IPS DF 6.9 (cell line): ENCODE measurements around the gene ZBTB37.
A peak's percentile ranks its signal among the peaks of the same experiment; 100 is the strongest.
"Not testable (repeated sequence)": the region's sequence is repeated elsewhere in the genome, so short reads cannot be mapped to it uniquely, and the experiment has no call there.

Experiments used
- DNase-seq: peaks from one replicate; pipeline ENCODE4 v3.0.0-alpha.2; 2013; ENCODE audit warnings: low read depth, low spot score
- H3K27ac ChIP-seq: one replicate; pipeline ENCODE4 v1.5.1; 2013; ENCODE audit warnings: low read length, control low read depth
- H3K27me3 ChIP-seq: 2 replicates; pipeline ENCODE4 v1.6.1; 2013; ENCODE audit warnings: mild to moderate bottlenecking, low read length; ENCODE audit not compliant: control insufficient read depth, insufficient read depth
- H3K36me3 ChIP-seq: 2 replicates; pipeline ENCODE4 v1.6.1; 2013; ENCODE audit warnings: low read length; ENCODE audit not compliant: control insufficient read depth, insufficient read depth
- H3K4me1 ChIP-seq: 2 replicates; pipeline ENCODE4 v1.6.1; 2013; ENCODE audit warnings: low read length; ENCODE audit not compliant: control insufficient read depth, insufficient read depth
- H3K4me3 ChIP-seq: 2 replicates; pipeline ENCODE4 v1.5.1; 2013; ENCODE audit warnings: mild to moderate bottlenecking, low read length
- H3K9me3 ChIP-seq: 2 replicates; pipeline ENCODE4 v1.6.1; 2013; ENCODE audit warnings: low read length, inconsistent platforms; ENCODE audit not compliant: control insufficient read depth, insufficient read depth
- WGBS: extraction: QIAGEN DNeasy Blood & Tissue Kit; methylation state at CpG from one replicate; pipeline ENCODE4 v1.1.7; 2013; ENCODE audit warnings: mixed read lengths, missing lambda C conversion rate; ENCODE audit not compliant: insufficient read length, insufficient coverage; 5-methylcytosine and 5-hydroxymethylcytosine counted together

ZBTB37 gene

GRCh38 chr1:173903827-173904531, 35.8 kb downstream of the ZBTB37 start:
- Histone ChIP-seq H3K4me3 (no peak overlapping the region), H3K4me1 (peaks cover 4% of the 10 kb centered on the region), H3K27me3 (no peaks in the 10 kb centered on the region), H3K27ac (no peak overlapping the region), H3K9me3 (no peaks in the 10 kb centered on the region), H3K36me3 (no peaks in the 10 kb centered on the region)
- DNase-seq, result no peak
- no CpG with 5 or more reads among the region's 6 CpGs for WGBS

- no peak overlapping the region for H3K4me3 ChIP-seq
- no CpG with 5 or more reads among the region's 3 CpGs for WGBS
- H3K36me3 ChIP-seq, result no peaks in the 10 kb centered on the region
- no peak for DNase-seq
- H3K27ac ChIP-seq, result no peak overlapping the region
- no peaks in the 10 kb centered on the region for H3K27me3 ChIP-seq
- no peaks in the 10 kb centered on the region for H3K4me1 ChIP-seq
- no peaks in the 10 kb centered on the region for H3K9me3 ChIP-seq
Measured at GRCh38 chr1:173913111-173913510, 44.9 kb downstream of the ZBTB37 start.

- H3K27ac ChIP-seq, result no peak overlapping the region
- peak; percentile 27 for DNase-seq
- no CpG with 5 or more reads among the region's 13 CpGs for WGBS
Measured at GRCh38 chr1:173914366-173914871, 46.2 kb downstream of the ZBTB37 start.

GRCh38 chr1:173915596-173915995, 47.4 kb downstream of the ZBTB37 start:
- no peaks in the 10 kb centered on the region for H3K4me1 ChIP-seq
- H3K27ac ChIP-seq, result no peak overlapping the region
- WGBS, result no CpG with 5 or more reads among the region's 2 CpGs
- no peak for DNase-seq
- H3K9me3 ChIP-seq, result no peaks in the 10 kb centered on the region
- H3K36me3 ChIP-seq, result no peaks in the 10 kb centered on the region
- no peaks in the 10 kb centered on the region for H3K27me3 ChIP-seq
- H3K4me3 ChIP-seq, result no peak overlapping the region

More at GRCh38 chr1:173914366-173914871, 46.2 kb downstream of the ZBTB37 start:
- Histone ChIP-seq H3K4me1 (no peaks in the 10 kb centered on the region), H3K27me3 (no peaks in the 10 kb centered on the region), H3K4me3 (no peak overlapping the region), H3K9me3 (no peaks in the 10 kb centered on the region), H3K36me3 (no peaks in the 10 kb centered on the region)

GRCh38 chr1:173916667-173917066, 48.5 kb downstream of the ZBTB37 start:
- Histone ChIP-seq H3K27me3 (no peaks in the 10 kb centered on the region), H3K36me3 (no peaks in the 10 kb centered on the region), H3K4me1 (no peaks in the 10 kb centered on the region), H3K27ac (no peak overlapping the region), H3K4me3 (no peak overlapping the region), H3K9me3 (no peaks in the 10 kb centered on the region)
- no peak for DNase-seq
- WGBS, result no CpG with 5 or more reads among the region's 4 CpGs

- no CpG with 5 or more reads among the region's 3 CpGs for WGBS
- DNase-seq, result no peak
- no peaks in the 10 kb centered on the region for H3K4me1 ChIP-seq
- H3K27ac ChIP-seq, result no peak within 1 kb of the TSS
- H3K9me3 ChIP-seq, result no peaks in the 10 kb centered on the region
- H3K36me3 ChIP-seq, result no peaks in the 10 kb centered on the region
- H3K4me3 ChIP-seq, result no peak within 1 kb of the TSS
- H3K27me3 ChIP-seq, result no peaks in the 10 kb centered on the region
Measured at GRCh38 chr1:173917149-173917548, 49.0 kb downstream of the ZBTB37 start, which contains the start of gene SERPINC1. Gene SERPINC1, minus strand, starts transcription at chr1:173917327. Its CDS starts 68 bp downstream, at chr1:173917259.

- no peak for DNase-seq
- Histone ChIP-seq H3K27ac (no peak overlapping the region), H3K9me3 (no peaks in the 10 kb centered on the region), H3K4me3 (no peak overlapping the region), H3K27me3 (no peaks in the 10 kb centered on the region), H3K36me3 (no peaks in the 10 kb centered on the region), H3K4me1 (no peaks in the 10 kb centered on the region)
- 100% methylated on average over 1 of the region's 12 CpGs for WGBS
Measured at GRCh38 chr1:173917635-173918493, 49.7 kb downstream of the ZBTB37 start.

- DNase-seq, result no peak
- H3K27me3 ChIP-seq, result no peaks in the 10 kb centered on the region
- no peak overlapping the region for H3K4me3 ChIP-seq
- H3K4me1 ChIP-seq, result no peaks in the 10 kb centered on the region
- no CpG with 5 or more reads among the region's 5 CpGs for WGBS
- no peak overlapping the region for H3K27ac ChIP-seq
- H3K9me3 ChIP-seq, result no peaks in the 10 kb centered on the region
- no peaks in the 10 kb centered on the region for H3K36me3 ChIP-seq
Measured at GRCh38 chr1:173920861-173921260, 52.7 kb downstream of the ZBTB37 start.

- Histone ChIP-seq H3K27me3 (no peaks in the 10 kb centered on the region), H3K9me3 (no peaks in the 10 kb centered on the region), H3K27ac (no peak overlapping the region), H3K36me3 (no peaks in the 10 kb centered on the region), H3K4me1 (no peaks in the 10 kb centered on the region), H3K4me3 (no peak overlapping the region)
- no peak for DNase-seq
- WGBS, result no CpG with 5 or more reads among the region's 8 CpGs
Measured at GRCh38 chr1:173925306-173926242, 57.4 kb downstream of the ZBTB37 start.

GRCh38 chr1:173930541-173930940, 62.4 kb downstream of the ZBTB37 start:
- WGBS, result no CpG with 5 or more reads among the region's 5 CpGs
- H3K36me3 ChIP-seq, DNase-seq: not testable (repeated sequence)

More at GRCh38 chr1:173930541-173930940, 62.4 kb downstream of the ZBTB37 start:
- not testable (repeated sequence) for H3K27me3 ChIP-seq, H3K4me1 ChIP-seq, H3K4me3 ChIP-seq, H3K9me3 ChIP-seq, H3K27ac ChIP-seq
